AG09309 (cell line): ENCODE data around the gene KRTAP19-8.

Experiments used
- DNase-seq: peaks from one replicate; pipeline ENCODE4 v3.0.0-alpha.2; 2010; ENCODE audit warnings: low read depth
- H3K4me3 ChIP-seq: 2 replicates; pipeline ENCODE4 v1.5.1; 2011; ENCODE audit warnings: mild to moderate bottlenecking, low read depth, low read length, moderate library complexity; ENCODE audit not compliant: control insufficient read depth
- TF ChIP-seq, protein P1 (sequence below): IDR thresholded peaks from 2 replicates; pipeline ENCODE4 v1.5.1; 2011; ENCODE audit warnings: mild to moderate bottlenecking, low read depth, low read length, inconsistent platforms; ENCODE audit not compliant: insufficient read depth, control insufficient read depth; ENCODE audit errors: missing control alignments

The KRTAP19-8 gene

DNA sequence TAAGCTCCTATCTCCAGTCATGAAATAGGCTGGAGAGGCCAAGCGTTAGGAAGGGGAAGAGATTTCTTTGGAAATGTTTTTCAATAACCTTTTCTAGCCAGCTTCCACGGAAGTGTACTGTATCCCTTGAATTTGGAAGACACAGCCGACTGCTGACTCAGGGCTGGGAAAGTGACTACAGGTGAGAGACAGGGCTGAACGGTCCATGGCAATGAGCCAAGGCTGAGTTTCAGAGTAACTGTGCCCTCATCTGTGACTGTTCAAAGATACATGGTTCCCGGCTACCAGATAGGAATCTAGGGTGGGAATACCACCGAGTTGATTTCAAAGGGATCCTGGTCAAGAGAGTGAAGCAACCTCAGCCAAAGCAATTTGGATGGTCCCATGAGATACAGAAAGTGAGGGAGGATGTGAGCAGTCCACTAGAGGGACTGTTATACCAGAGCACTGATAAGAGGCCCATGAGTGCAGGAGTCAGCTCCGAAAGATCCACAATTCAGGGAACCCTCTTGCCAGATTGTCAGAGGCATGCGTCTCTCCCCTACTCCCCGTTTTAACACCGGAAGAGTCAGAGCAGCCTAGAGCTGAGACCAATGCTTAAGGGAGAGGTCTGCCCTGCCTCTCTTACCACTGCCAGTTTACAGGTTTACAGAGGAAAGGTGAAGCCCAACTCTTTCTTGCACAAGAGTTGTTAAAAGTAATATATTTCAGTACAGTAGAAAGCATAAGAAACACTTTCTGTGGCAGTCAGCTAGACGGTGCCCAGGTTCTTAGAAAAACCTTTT, 3.2 kb upstream of the KRTAP19-8 start:
- TF ChIP-seq, protein P1, sequence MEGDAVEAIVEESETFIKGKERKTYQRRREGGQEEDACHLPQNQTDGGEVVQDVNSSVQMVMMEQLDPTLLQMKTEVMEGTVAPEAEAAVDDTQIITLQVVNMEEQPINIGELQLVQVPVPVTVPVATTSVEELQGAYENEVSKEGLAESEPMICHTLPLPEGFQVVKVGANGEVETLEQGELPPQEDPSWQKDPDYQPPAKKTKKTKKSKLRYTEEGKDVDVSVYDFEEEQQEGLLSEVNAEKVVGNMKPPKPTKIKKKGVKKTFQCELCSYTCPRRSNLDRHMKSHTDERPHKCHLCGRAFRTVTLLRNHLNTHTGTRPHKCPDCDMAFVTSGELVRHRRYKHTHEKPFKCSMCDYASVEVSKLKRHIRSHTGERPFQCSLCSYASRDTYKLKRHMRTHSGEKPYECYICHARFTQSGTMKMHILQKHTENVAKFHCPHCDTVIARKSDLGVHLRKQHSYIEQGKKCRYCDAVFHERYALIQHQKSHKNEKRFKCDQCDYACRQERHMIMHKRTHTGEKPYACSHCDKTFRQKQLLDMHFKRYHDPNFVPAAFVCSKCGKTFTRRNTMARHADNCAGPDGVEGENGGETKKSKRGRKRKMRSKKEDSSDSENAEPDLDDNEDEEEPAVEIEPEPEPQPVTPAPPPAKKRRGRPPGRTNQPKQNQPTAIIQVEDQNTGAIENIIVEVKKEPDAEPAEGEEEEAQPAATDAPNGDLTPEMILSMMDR: no peak
- DNase-seq: no peak

DNA sequence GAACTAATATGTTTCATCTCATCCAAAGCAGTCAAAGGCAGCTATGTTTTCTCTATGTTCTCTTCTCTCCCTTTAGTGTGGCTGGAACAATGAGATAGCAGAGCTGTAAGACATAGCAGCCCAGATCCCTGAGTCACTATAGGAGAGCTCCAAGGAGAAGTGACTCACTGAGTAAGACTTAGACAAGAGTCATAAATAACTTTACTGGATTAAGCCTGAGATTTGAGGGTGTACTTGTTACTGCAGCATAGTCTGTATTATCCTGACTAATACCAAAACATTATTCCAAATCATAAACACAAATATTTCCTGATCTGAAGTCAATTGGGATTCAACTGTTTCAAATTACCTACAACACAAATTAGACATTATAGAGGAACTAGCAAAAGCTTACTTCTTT, 3.9 kb downstream of the KRTAP19-8 start:
- TF ChIP-seq, protein P1: no peak
- DNase-seq: no peak
- H3K4me3 ChIP-seq: no peak overlapping the region

More for the DNA sequence above, 3.2 kb upstream of the KRTAP19-8 start:
- H3K4me3 ChIP-seq: no peak overlapping the region

DNA sequence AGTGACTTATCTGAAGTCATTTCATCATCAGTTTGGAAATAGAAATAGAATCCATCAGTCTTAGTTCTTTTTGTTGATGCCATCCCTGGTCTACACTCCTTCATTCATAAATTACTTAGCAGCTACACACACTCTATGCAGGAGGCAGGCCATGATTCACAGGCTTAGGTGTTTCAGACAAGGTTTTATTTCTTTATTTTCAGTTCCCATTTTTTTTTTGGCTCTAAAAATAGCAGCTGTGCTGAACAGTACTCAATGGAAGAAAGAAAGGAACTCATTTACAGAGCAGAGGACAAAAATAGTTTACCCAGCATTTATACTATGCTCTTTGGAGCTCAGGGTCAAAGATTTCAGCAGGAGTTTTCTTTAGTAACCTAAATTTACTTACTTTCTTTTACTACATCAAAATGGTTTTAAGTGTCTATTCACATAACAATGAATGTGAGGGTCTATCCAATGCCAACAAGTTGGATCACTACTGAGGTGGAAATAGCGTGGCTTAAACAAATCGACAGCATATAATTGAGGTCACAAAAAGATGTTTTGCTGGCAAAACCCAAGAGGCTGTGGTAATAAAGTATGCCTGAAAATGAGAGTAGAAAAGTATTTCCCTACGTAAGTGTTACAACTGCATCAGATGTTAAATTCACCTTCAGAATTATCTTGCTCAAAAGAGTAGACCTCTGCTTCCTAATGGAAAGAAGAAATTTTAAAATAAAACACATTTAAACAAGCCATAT, 7.7 kb downstream of the KRTAP19-8 start:
- no peak overlapping the region for H3K4me3 ChIP-seq
- TF ChIP-seq, protein P1: no peak
- DNase-seq: no peak

DNA sequence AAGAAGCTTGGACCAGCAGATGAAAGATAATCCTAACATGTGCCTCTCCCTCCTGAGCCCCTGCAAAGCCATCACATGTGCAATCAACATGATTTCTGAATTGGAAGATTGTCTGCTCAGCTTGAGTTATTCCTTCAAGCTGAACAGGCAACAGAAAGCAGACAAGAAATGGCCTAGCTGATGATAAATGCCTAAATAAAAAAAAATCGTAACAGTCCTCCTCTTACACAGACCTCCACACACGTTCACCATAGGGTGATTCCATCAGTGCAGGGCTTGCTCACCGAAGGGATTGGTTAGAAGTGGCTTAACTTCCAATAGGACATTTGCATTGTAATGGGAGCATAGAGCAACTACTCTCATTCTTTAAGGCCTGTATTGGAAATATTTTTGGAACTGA, 14.6 kb downstream of the KRTAP19-8 start:
- TF ChIP-seq, protein P1: no peak
- H3K4me3 ChIP-seq: no peak overlapping the region
- DNase-seq: no peak

DNA sequence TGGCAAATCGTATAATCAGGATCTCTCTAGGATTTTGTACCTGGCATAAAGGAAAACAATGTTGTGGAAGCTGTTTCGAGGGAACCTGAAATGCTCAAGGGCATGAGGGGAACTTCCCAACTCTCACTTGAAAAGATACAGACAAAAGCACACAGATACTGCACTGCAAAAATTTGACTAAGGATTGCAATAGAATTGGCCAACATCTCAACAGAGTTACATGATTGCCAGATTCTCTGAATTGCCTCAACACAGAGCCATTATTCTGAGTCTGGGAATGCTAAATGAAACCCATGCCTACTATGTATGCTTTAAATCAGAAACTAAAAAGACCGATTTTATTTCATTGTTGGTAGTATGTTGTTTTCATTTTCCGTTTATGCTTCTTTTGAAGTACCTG, 16.0 kb downstream of the KRTAP19-8 start:
- no peak overlapping the region for H3K4me3 ChIP-seq
- TF ChIP-seq, protein P1: no peak
- no peak for DNase-seq

DNA sequence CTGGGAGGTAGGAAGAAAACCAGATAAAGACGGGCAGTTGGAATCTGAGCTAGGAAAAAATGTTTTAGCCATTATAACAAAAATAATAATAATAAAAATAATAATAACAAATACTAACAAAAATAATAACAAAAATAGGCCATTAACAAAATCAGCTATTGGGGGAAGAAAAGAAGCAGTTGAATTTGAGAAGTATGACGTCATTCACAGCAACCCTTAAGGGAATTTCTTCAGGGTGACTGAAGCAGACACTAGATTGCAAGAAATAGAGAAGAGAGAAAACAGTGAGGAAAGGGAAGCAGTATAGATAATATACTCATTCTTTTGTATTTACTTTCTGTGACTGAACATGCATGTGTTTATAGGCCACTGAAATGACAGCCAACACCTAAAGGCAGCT, 20.0 kb downstream of the KRTAP19-8 start:
- no peak for DNase-seq
- no peak overlapping the region for H3K4me3 ChIP-seq
- TF ChIP-seq, protein P1: no peak

DNA sequence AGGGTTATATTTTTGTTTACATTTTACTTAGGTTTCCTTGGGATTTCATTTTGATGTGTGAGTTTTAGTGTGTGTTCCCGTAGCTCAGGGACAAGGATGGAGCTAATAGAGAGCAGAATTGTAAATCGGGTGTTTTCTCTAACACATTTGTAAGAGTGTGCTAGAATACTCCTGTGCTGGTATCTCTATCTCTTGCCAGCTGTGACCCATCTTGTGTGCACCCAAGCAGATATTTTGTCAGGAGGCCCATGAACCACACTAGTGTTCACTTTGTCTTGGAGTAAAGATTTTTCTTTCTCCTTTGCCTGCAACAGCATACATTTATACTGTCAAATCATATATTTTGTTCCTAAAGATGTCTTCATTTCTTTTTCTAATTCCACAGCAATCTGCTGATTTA, 23.4 kb downstream of the KRTAP19-8 start:
- no peak overlapping the region for H3K4me3 ChIP-seq
- no peak for DNase-seq
- TF ChIP-seq, protein P1: no peak
